Keratinocyte (primary cell): ENCODE data around the gene AMZ1. TPM values are rescaled to one million over a fixed set of nuclear protein-coding genes. Genes with fewer than 3 reads are reported as not detected.
"Not testable (repeated sequence)": the region's sequence is repeated elsewhere in the genome, so short reads cannot be mapped to it uniquely, and the experiment has no call there.

Experiments used
- DNase-seq: peaks from one replicate; pipeline ENCODE4 v3.0.0-alpha.2; 2011; ENCODE audit warnings: low read depth, missing footprints, low spot score
- FAIRE-seq: peaks from 2 replicates; lab custom pipeline; 2011; peaks lifted over from hg19 to GRCh38; lab: Jason Lieb, UNC
- H2AFZ ChIP-seq: 2 replicates; pipeline ENCODE4 v1.6.0; 2012; ENCODE audit warnings: low read length, control low read depth, inconsistent platforms; ENCODE audit not compliant: control insufficient read depth
- H3K27ac ChIP-seq: 2 replicates; pipeline ENCODE4 v1.5.1; 2011; ENCODE audit warnings: low read length; ENCODE audit not compliant: control insufficient read depth, insufficient read depth
- H3K27me3 ChIP-seq: 3 replicates; pipeline ENCODE4 v1.6.0; 2011; ENCODE audit warnings: low read length; ENCODE audit not compliant: control insufficient read depth, insufficient read depth; ENCODE audit errors: extremely low read depth
- H3K36me3 ChIP-seq, 2 experiments: 2 replicates in 1 of 2; 3 replicates in 1 of 2; pipeline ENCODE4 v1.5.1; 2011; ENCODE audit warnings: low read length in 2 of 2, mild to moderate bottlenecking in 1 of 2; ENCODE audit not compliant: control insufficient read depth in 2 of 2, insufficient read depth in 2 of 2; ENCODE audit errors: extremely low read depth in 1 of 2
- H3K4me1 ChIP-seq: 3 replicates; pipeline ENCODE4 v1.5.1; 2011; ENCODE audit warnings: low read length; ENCODE audit not compliant: control insufficient read depth, insufficient read depth; ENCODE audit errors: extremely low read depth
- H3K4me2 ChIP-seq: 3 replicates; pipeline ENCODE4 v1.6.0; 2011; ENCODE audit warnings: low read depth, low read length; ENCODE audit not compliant: control insufficient read depth, insufficient read depth; ENCODE audit errors: extremely low read depth
- H3K4me3 ChIP-seq, 3 experiments: fragments of 200-600 bp in 1 of 3; sonication (generic) in 1 of 3; 2 replicates in 2 of 3; 3 replicates in 1 of 3; pipeline ENCODE4 v1.5.1; 2011 to 2016; ENCODE audit warnings: low read length in 3 of 3, mild to moderate bottlenecking in 3 of 3, control low read depth in 2 of 3, inconsistent platforms in 1 of 3, low read depth in 1 of 3, mixed read lengths in 1 of 3, mixed run types in 1 of 3, moderate library complexity in 1 of 3; ENCODE audit not compliant: control insufficient read depth in 2 of 3, insufficient read depth in 2 of 3; ENCODE audit errors: extremely low read depth in 1 of 3
- H3K79me2 ChIP-seq: 2 replicates; pipeline ENCODE4 v1.6.0; 2012; ENCODE audit warnings: low read length; ENCODE audit not compliant: control insufficient read depth, insufficient read depth
- H3K9ac ChIP-seq: 3 replicates; pipeline ENCODE4 v1.6.0; 2011; ENCODE audit warnings: low read length; ENCODE audit not compliant: control insufficient read depth, insufficient read depth; ENCODE audit errors: extremely low read depth
- H3K9me1 ChIP-seq: 3 replicates; pipeline ENCODE4 v1.6.0; 2011; ENCODE audit warnings: low read length; ENCODE audit not compliant: control insufficient read depth, insufficient read depth; ENCODE audit errors: extremely low read depth
- H3K9me3 ChIP-seq: 2 replicates; pipeline ENCODE4 v1.5.1; 2012; ENCODE audit warnings: low read depth, low read length; ENCODE audit not compliant: control insufficient read depth
- H4K20me1 ChIP-seq: 3 replicates; pipeline ENCODE4 v1.6.0; 2011; ENCODE audit warnings: low read length; ENCODE audit not compliant: control insufficient read depth, insufficient read depth; ENCODE audit errors: extremely low read depth
- CTCF ChIP-seq, 3 experiments: IDR thresholded peaks in 1 of 3; conservative IDR thresholded peaks in 1 of 3; optimal IDR thresholded peaks in 1 of 3; 2 replicates in 2 of 3; 3 replicates in 1 of 3; pipeline versions ENCODE3 to v1.5.1; 2011; ENCODE audit warnings: low read length in 3 of 3, mild to moderate bottlenecking in 3 of 3, moderate library complexity in 2 of 3, control low read depth in 1 of 3, inconsistent platforms in 1 of 3; ENCODE audit not compliant: insufficient read depth in 2 of 3; ENCODE audit errors: extremely low read depth in 1 of 3
- EZH2 ChIP-seq: IDR thresholded peaks from one replicate; pipeline ENCODE4 v1.6.1; 2012; ENCODE audit warnings: inconsistent platforms, mild to moderate bottlenecking, low read length, moderate library complexity
- dilution Hi-C: fragments of 300-500 bp; cut with MboI; formaldehyde crosslinking; loops from one replicate; pipeline ENCODE4 v1.7.0; 2020; ENCODE audit warnings: low sequenced_read_pairs; ENCODE audit not compliant: extremely low pct_ligation_motif_present
- polyA plus RNA-seq, 5 experiments: library from polyadenylated mRNA; depleted of rRNA in 3 of 5; stranded (reverse) in 3 of 5; stranded (forward) in 1 of 5; unstranded in 1 of 5; fragments of >200 nt; gene quantifications; 1 replicate in 1 of 5; 2 replicates in 3 of 5; 3 replicates in 1 of 5; pipeline versions ENCODE4 v1.2.1 to v1.2.3, GENCODE V29; 2011 to 2012; ENCODE audit warnings: missing spikeins in 2 of 5, low read depth in 1 of 5, low replicate concordance in 1 of 5

Gene AMZ1
- polyA plus RNA-seq, 1 donor (not counting 4 experiments of a cell fraction or from before 2014, with no cell fraction given), result 0.04 TPM

- H3K9me3 ChIP-seq, H3K9ac ChIP-seq, H3K36me3 ChIP-seq, FAIRE-seq, H3K4me1 ChIP-seq, DNase-seq, H2AFZ ChIP-seq, H3K4me2 ChIP-seq, H3K9me1 ChIP-seq, dilution Hi-C loops, H3K4me3 ChIP-seq, H3K79me2 ChIP-seq, H4K20me1 ChIP-seq, H3K27ac ChIP-seq: not testable (repeated sequence)
- H3K27me3 ChIP-seq, result peaks cover 20% of the 10 kb centered on the region
These were observed 5.6 kb downstream of the AMZ1 start for GRCh38 chr7:2693420-2694121.

GRCh38 chr7:2694122-2694436 is 6.1 kb downstream of the AMZ1 start:
- H3K4me1 ChIP-seq, DNase-seq, FAIRE-seq, H3K4me3 ChIP-seq, dilution Hi-C loops, H3K27ac ChIP-seq, H3K4me2 ChIP-seq, H3K9me1 ChIP-seq, H3K9me3 ChIP-seq, H4K20me1 ChIP-seq, H3K36me3 ChIP-seq, H3K9ac ChIP-seq, H3K79me2 ChIP-seq, H2AFZ ChIP-seq: not testable (repeated sequence)
- peaks cover 18% of the 10 kb centered on the region for H3K27me3 ChIP-seq

- Histone ChIP-seq H3K4me3 (no peak overlapping the region), H3K36me3 (no peaks in the 10 kb centered on the region), H3K9me3 (no peaks in the 10 kb centered on the region), H3K9ac (no peak overlapping the region), H2AFZ (no peak overlapping the region), H4K20me1 (no peaks in the 10 kb centered on the region), H3K4me2 (no peak overlapping the region), H3K4me1 (no peaks in the 10 kb centered on the region), H3K9me1 (no peaks in the 10 kb centered on the region), H3K79me2 (no peaks in the 10 kb centered on the region), H3K27ac (no peak overlapping the region), H3K27me3 (peaks cover 9% of the 10 kb centered on the region)
- TF ChIP-seq CTCF (optimal IDR thresholded peaks at IDR 0.05 in 1 of 3, IDR thresholded peaks at IDR 0.05 in 1 of 3, conservative IDR thresholded peaks at IDR 0.05 in 1 of 3; ENCODE audit: extremely low read depth in 1 of 3, insufficient read depth in 2 of 3, low read length in 3 of 3), result no peak
- no peak for TF ChIP-seq EZH2
- dilution Hi-C loops, result no loop called here
- FAIRE-seq, result no peak
- DNase-seq, result no peak
These were observed 10.7 kb downstream of the AMZ1 start for GRCh38 chr7:2698581-2699288.
